WERI-Rb-1 (cell line): Measurements from ENCODE around the gene SPOCK3.
A peak's percentile ranks its signal among the peaks of the same experiment; 100 is the strongest.

Experiments used
- DNase-seq: peaks from one replicate; pipeline ENCODE4 v3.0.0-alpha.2; 2020
- H3K27ac ChIP-seq: fragments of 250-450 bp; sonication (Bioruptor Pico); 2 replicates; pipeline ENCODE4 v1.5.1; 2020; ENCODE audit warnings: mild to moderate bottlenecking, moderate library complexity
- H3K27me3 ChIP-seq: fragments of 250-450 bp; sonication (Bioruptor Pico); 2 replicates; pipeline ENCODE4 v1.5.1; 2021; ENCODE audit warnings: mild to moderate bottlenecking, low read depth, moderate library complexity; ENCODE audit not compliant: insufficient read depth, severe bottlenecking
- H3K36me3 ChIP-seq: fragments of 250-450 bp; sonication (Bioruptor Pico); 2 replicates; pipeline ENCODE4 v1.5.1; 2020; ENCODE audit warnings: mild to moderate bottlenecking, moderate library complexity
- H3K4me3 ChIP-seq: 2 replicates; pipeline ENCODE4 v1.5.1; 2011; ENCODE audit warnings: low read depth, mild to moderate bottlenecking, control low read depth, low read length
- H3K9me3 ChIP-seq: fragments of 250-450 bp; sonication (Bioruptor Pico); 2 replicates; pipeline ENCODE4 v1.5.1; 2021; ENCODE audit warnings: mild to moderate bottlenecking, moderate library complexity; ENCODE audit not compliant: severe bottlenecking
- CTCF ChIP-seq: IDR thresholded peaks from 2 replicates; pipeline ENCODE4 v1.5.1; 2011; ENCODE audit warnings: low read depth, mild to moderate bottlenecking, control low read depth, inconsistent platforms, low read length

The SPOCK3 gene

DNA sequence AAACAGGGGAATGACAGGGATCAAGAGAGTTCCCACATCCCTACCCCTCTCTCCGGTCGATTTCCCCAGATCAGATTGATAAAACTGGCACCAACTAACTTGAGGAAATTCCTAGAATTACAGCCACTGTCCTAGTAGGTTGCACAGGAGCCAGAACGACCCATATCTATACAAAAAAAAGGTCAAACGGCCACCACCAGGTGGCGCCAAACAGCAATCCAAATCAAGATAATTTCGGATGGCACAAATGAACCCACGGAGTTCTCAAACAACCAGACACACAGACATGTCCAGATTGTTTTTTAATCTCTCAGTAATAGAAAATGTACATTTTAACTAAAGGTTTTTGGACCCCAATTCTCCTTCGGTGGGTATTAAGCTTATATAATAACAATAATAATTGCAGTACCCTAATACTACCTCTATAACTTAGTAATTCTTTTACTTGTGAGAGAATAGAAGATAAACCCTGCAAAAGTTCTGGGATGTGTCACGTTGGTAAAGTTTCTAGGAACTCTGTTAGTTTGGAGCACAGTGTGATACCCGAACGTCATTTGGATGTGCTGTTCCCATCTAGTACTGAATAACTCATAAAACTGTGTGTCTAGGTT, 212.6 kb downstream of the SPOCK3 start:
- TF ChIP-seq CTCF: peak; percentile 68
- H3K9me3 ChIP-seq: no peaks in the 10 kb centered on the region

DNA sequence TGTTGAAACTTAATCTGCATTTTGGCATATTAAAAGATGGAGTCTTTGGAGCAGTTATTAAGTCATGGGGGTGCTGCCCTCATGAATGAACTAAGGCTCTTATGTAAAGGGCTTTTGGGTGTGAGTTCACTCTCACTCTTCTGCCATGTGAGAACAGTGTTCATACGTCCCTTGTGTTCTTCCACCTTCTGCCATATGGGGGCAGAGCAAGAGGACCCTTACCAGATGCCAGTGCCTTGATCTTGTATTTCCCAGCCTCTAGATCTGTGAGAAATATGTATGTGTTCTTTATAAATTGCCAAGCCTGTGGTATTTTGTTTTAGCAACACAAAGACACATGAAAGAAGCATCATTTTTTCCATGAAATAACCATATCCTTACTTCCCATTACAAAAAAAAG, 213.9 kb downstream of the SPOCK3 start:
- no peak overlapping the region for H3K27ac ChIP-seq
- no peak overlapping the region for H3K4me3 ChIP-seq
- peak; percentile 71 for TF ChIP-seq CTCF
- peak; percentile 61 for DNase-seq
- no peaks in the 10 kb centered on the region for H3K36me3 ChIP-seq
- no peaks in the 10 kb centered on the region for H3K9me3 ChIP-seq
- H3K27me3 ChIP-seq: no peaks in the 10 kb centered on the region

More for the DNA sequence above, 212.6 kb downstream of the SPOCK3 start:
- H3K4me3 ChIP-seq: no peak overlapping the region
- DNase-seq: peak; percentile 72
- H3K36me3 ChIP-seq: no peaks in the 10 kb centered on the region
- no peaks in the 10 kb centered on the region for H3K27me3 ChIP-seq
- no peak overlapping the region for H3K27ac ChIP-seq

DNA sequence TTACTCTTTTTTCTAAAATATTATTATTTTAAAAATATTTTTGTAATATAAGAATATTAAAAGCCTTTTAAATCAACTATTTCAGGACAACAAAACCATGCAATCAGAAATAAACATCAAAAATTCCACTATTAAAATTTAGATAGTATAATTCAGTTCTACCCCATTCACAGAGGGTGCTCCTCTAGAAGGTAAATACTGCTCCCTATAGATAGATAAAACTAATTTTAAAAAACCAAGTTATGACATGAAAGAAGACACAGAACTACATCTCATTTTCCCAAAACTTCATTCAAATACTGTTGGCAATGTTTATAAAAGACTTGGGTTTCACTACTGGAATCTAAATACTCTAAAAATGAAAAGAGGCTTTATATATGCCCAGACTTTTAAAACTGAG, 219.3 kb downstream of the SPOCK3 start:
- no peak for TF ChIP-seq CTCF
- Histone ChIP-seq H3K27me3 (no peaks in the 10 kb centered on the region), H3K36me3 (no peaks in the 10 kb centered on the region), H3K27ac (no peak overlapping the region), H3K9me3 (no peaks in the 10 kb centered on the region), H3K4me3 (no peak overlapping the region)
- no peak for DNase-seq

- H3K27ac ChIP-seq: no peak overlapping the region
- DNase-seq: no peak
- no peak for TF ChIP-seq CTCF
- no peaks in the 10 kb centered on the region for H3K9me3 ChIP-seq
- no peaks in the 10 kb centered on the region for H3K36me3 ChIP-seq
- H3K4me3 ChIP-seq: no peak overlapping the region
- no peaks in the 10 kb centered on the region for H3K27me3 ChIP-seq
Observed at GRCh38 chr4:167003326-167003725, 231.0 kb downstream of the SPOCK3 start.

DNA sequence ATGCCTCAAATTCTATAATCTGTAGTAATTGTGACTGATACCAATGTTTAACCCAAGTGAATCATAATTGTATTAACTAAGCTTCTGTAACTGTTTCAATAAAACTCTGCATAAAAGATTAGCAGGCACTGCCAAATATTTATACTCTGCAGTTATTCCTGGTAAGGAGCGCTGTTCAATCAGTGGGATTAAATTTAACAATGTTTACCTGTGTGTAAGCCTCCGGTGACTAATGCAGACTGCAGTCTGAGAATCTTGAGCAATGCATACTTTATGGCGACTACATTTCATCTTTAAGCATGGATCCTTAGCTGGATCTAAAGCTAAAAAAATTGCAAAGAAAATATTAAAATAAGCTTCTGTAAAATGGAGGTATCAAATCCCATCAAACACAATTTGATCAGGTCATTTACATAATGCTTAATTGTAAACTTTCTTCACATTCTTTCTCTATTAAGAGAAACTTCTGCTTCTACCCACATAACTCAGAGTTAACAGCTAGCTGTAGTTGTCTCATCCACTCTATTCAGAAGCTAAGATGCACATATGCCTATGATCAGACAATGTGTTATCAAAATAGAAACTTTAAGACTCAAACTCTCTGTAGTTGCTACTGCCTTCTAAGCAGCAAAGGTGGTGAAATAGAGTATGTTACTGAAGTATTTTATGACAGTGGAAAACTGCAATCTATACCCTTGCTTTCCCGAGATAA, 234.0 kb downstream of the SPOCK3 start:
- Histone ChIP-seq H3K36me3 (no peaks in the 10 kb centered on the region), H3K27me3 (no peaks in the 10 kb centered on the region), H3K4me3 (no peak overlapping the region), H3K27ac (no peak overlapping the region), H3K9me3 (no peaks in the 10 kb centered on the region)
- no peak for TF ChIP-seq CTCF
- DNase-seq: no peak
